ENCODE results near the gene NEDD4L.

- no peak for TF ChIP-seq EZH2 (IDR thresholded peaks at IDR 0.05; ENCODE audit: low read length)
- no peak for TF ChIP-seq CTCF (optimal IDR thresholded peaks at IDR 0.05 in 1 of 3, IDR thresholded peaks at IDR 0.05 in 1 of 3, conservative IDR thresholded peaks at IDR 0.05 in 1 of 3; ENCODE audit: extremely low read depth in 1 of 3, insufficient read depth in 2 of 3, low read length in 3 of 3)
These were observed 158.0 kb downstream of the NEDD4L start for GRCh38 chr18:58201733-58202730.

Measured in keratinocyte (primary cell).